Endothelial cell of umbilical vein (primary cell): ENCODE measurements around the gene DEDD. TPM values are rescaled to one million over a fixed set of nuclear protein-coding genes. Genes with fewer than 3 reads are reported as not detected.

Experiments used
- BruUV-seq: library from RNA; stranded (reverse); fragments of 400-500 nt; replicated peaks from 2 replicates; lab custom pipeline; 2021; lab: Mats Ljungman, UMichigan
- CTCF ChIA-PET: fragments of 300-600, 350-600 bp; sonication (Branson Sonifier 250); formaldehyde crosslinking; loops from one replicate; lab custom pipeline; 2021; ENCODE audit warnings: antibody characterized with exemption, inconsistent platforms; lab: Charles Lee
- POLR2A ChIA-PET: fragments of 300-600, 350-600 bp; sonication (Branson Sonifier 250); formaldehyde crosslinking; loops from one replicate; lab custom pipeline; 2021; ENCODE audit warnings: antibody characterized with exemption, inconsistent platforms; lab: Charles Lee
- DNase-seq: peaks from one replicate; pipeline ENCODE4 v3.0.0-alpha.2; 2011; ENCODE audit warnings: low read depth, low spot score
- FAIRE-seq: peaks from 2 replicates; lab custom pipeline; 2011; peaks lifted over from hg19 to GRCh38; lab: Jason Lieb, UNC
- H2AFZ ChIP-seq: 2 replicates; pipeline ENCODE4 v1.6.0; 2012; ENCODE audit warnings: low read depth, low read length, control low read depth, inconsistent platforms
- H3K27ac ChIP-seq: 2 replicates; pipeline ENCODE4 v1.5.1; 2011; ENCODE audit warnings: low read depth, mild to moderate bottlenecking, control low read depth, low read length, moderate library complexity; ENCODE audit not compliant: insufficient read depth
- H3K27me3 ChIP-seq, 2 experiments: 2 replicates each; pipeline versions ENCODE4 v1.6.0 to v1.6.1; 2011; ENCODE audit warnings: low read length in 2 of 2, mixed read lengths in 1 of 2; ENCODE audit not compliant: control insufficient read depth in 2 of 2, insufficient read depth in 2 of 2
- H3K36me3 ChIP-seq, 2 experiments: 2 replicates in 1 of 2; 3 replicates in 1 of 2; pipeline ENCODE4 v1.5.1; 2011; ENCODE audit warnings: low read length in 2 of 2, mild to moderate bottlenecking in 1 of 2, moderate library complexity in 1 of 2; ENCODE audit not compliant: control insufficient read depth in 2 of 2, insufficient read depth in 2 of 2; ENCODE audit errors: extremely low read depth in 1 of 2
- H3K4me1 ChIP-seq: 3 replicates; pipeline ENCODE4 v1.5.1; 2011; ENCODE audit warnings: mild to moderate bottlenecking, low read length; ENCODE audit not compliant: control insufficient read depth, insufficient read depth; ENCODE audit errors: extremely low read depth
- H3K4me2 ChIP-seq: 2 replicates; pipeline ENCODE4 v1.6.1; 2011; ENCODE audit warnings: low read length, control low read depth, mixed read lengths; ENCODE audit not compliant: insufficient read depth
- H3K4me3 ChIP-seq, 3 experiments: fragments of 200-600 bp in 1 of 3; sonication (generic), shearing (Covaris generic) in 1 of 3; replicated peaks in 1 of 3; 2 replicates each; pipeline ENCODE4 v1.5.1; 2011 to 2016; ENCODE audit warnings: control low read depth in 3 of 3, low read length in 3 of 3, mild to moderate bottlenecking in 2 of 3, inconsistent platforms in 1 of 3, low read depth in 1 of 3, moderate library complexity in 1 of 3; ENCODE audit not compliant: insufficient read depth in 1 of 3
- H3K79me2 ChIP-seq: 2 replicates; pipeline ENCODE4 v1.6.0; 2012; ENCODE audit warnings: low read length, inconsistent platforms; ENCODE audit not compliant: control insufficient read depth, insufficient read depth
- H3K9ac ChIP-seq: replicated peaks from 2 replicates; pipeline ENCODE3; 2011; ENCODE audit warnings: low read length, control low read depth; ENCODE audit not compliant: insufficient read depth; ENCODE audit errors: extremely low read depth
- H3K9me1 ChIP-seq: replicated peaks from 3 replicates; pipeline ENCODE4 v1.6.0; 2011; ENCODE audit warnings: mild to moderate bottlenecking, low read length; ENCODE audit not compliant: control insufficient read depth, insufficient read depth; ENCODE audit errors: extremely low read depth
- H3K9me3 ChIP-seq: replicated peaks from 2 replicates; pipeline ENCODE4 v1.5.1; 2012; ENCODE audit warnings: low read length, inconsistent platforms; ENCODE audit not compliant: control insufficient read depth, insufficient read depth
- H4K20me1 ChIP-seq: replicated peaks from 2 replicates; pipeline ENCODE3; 2011; ENCODE audit warnings: mild to moderate bottlenecking, low read length; ENCODE audit not compliant: control insufficient read depth, insufficient read depth; ENCODE audit errors: extremely low read depth
- EZH2 ChIP-seq: IDR thresholded peaks from 2 replicates; pipeline ENCODE4 v1.6.1; 2012; ENCODE audit warnings: borderline replicate concordance, low read depth, mild to moderate bottlenecking, moderate library complexity, low read length, inconsistent platforms; ENCODE audit not compliant: severe bottlenecking
- FOS ChIP-seq: IDR thresholded peaks from 2 replicates; pipeline ENCODE4 v1.6.1; 2011; ENCODE audit warnings: mild to moderate bottlenecking, low read length, moderate library complexity, borderline replicate concordance; ENCODE audit not compliant: insufficient read depth
- GATA2 ChIP-seq: IDR thresholded peaks from 2 replicates; pipeline ENCODE4 v1.7.0; 2011; ENCODE audit warnings: low read depth, mild to moderate bottlenecking, moderate library complexity, mixed read lengths, low read length; ENCODE audit not compliant: insufficient read length, insufficient read depth
- JUN ChIP-seq: IDR thresholded peaks from 2 replicates; pipeline ENCODE4 v1.6.1; 2011; ENCODE audit warnings: borderline replicate concordance, low read depth; ENCODE audit not compliant: insufficient read length, insufficient read depth
- MAX ChIP-seq: IDR thresholded peaks from 2 replicates; pipeline ENCODE4 v1.6.1; 2011; ENCODE audit not compliant: insufficient read depth, insufficient read length
- MYC ChIP-seq: IDR thresholded peaks from one replicate; pipeline ENCODE4 v1.6.1; 2011; ENCODE audit warnings: mild to moderate bottlenecking, low read depth, low read length
- POLR2A ChIP-seq: IDR thresholded peaks from 2 replicates; pipeline ENCODE4 v1.6.1; 2012; ENCODE audit warnings: low read depth, mild to moderate bottlenecking, control low read depth, low read length
- POLR2AphosphoS5 ChIP-seq: IDR thresholded peaks from 2 replicates; pipeline ENCODE4 v1.6.1; 2012; ENCODE audit warnings: low read depth, mild to moderate bottlenecking, control low read depth, low read length, moderate library complexity; ENCODE audit not compliant: insufficient read depth
- dilution Hi-C: fragments of 300-500 bp; cut with MboI; formaldehyde crosslinking; loops from one replicate; pipeline ENCODE4 v1.15.0; 2019; ENCODE audit warnings: low sequenced_read_pairs; ENCODE audit not compliant: extremely low pct_ligation_motif_present
- intact Hi-C: fragments of 100-400 bp; cut with micrococcal nuclease; formaldehyde crosslinking; loops from one replicate; pipeline ENCODE4 v1.10.0; 2022
- polyA plus RNA-seq, 4 experiments: library from polyadenylated mRNA; depleted of rRNA in 3 of 4; stranded (reverse) in 3 of 4; unstranded in 1 of 4; fragments of >200 nt; gene quantifications; 2 replicates each; pipeline versions ENCODE4 v1.2.1 to v1.2.3, GENCODE V29; 2011 to 2012; ENCODE audit warnings: missing spikeins in 1 of 4
- total RNA-seq: library from RNA; stranded (reverse); gene quantifications from 2 replicates; pipeline ENCODE4 v1.2.3, GENCODE V29; 2021
- TF ChIP-seq, protein P1 (sequence below), 2 donors: IDR thresholded peaks; 1 replicate in 1 of 2; 2 replicates in 1 of 2; pipeline ENCODE4 v1.5.1; 2011; ENCODE audit warnings: low read length in 2 of 2, mild to moderate bottlenecking in 2 of 2, moderate library complexity in 2 of 2, control low read depth in 1 of 2, inconsistent platforms in 1 of 2, low read depth in 1 of 2; ENCODE audit not compliant: insufficient read depth in 1 of 2; ENCODE audit errors: extremely low read depth in 1 of 2

DEDD gene
- total and polyA plus RNA-seq, 2 donors (not counting 3 experiments of a cell fraction or from before 2014, with no cell fraction given) = 50.2 to 78.3 TPM

- H3K36me3 ChIP-seq = no peaks in the 10 kb centered on the region
- H3K27me3 ChIP-seq = no peaks in the 10 kb centered on the region
- peaks cover 8% of the 10 kb centered on the region for H3K79me2 ChIP-seq
- ChIA-PET POLR2A (interaction anchor here (0.7 kb wide), 1 partner anchor 13 kb away, joined by 5 read pairs; the partner anchor contains the start of gene PPOX), CTCF (interaction anchor here (1.6 to 2.7 kb wide), 3 partner anchors 14 to 203 kb away, joined by 3 to 10 read pairs (median 6); partner anchors contain the start of gene PPOX)
- H3K9me1 ChIP-seq = no peaks in the 10 kb centered on the region
- intact Hi-C loops (no loop called here), dilution Hi-C loops (no loop called here)
- no peaks in the 10 kb centered on the region for H4K20me1 ChIP-seq
- no peak overlapping the region for H2AFZ ChIP-seq
- H3K27ac ChIP-seq = no peak overlapping the region
- H3K4me1 ChIP-seq = peaks cover 18% of the 10 kb centered on the region
- FAIRE-seq (no peak), DNase-seq (no peak)
- H3K9me3 ChIP-seq = no peaks in the 10 kb centered on the region
- no TSS peak for BruUV-seq
- TF ChIP-seq POLR2AphosphoS5 = no peak
- no peak for TF ChIP-seq MAX
- no peak for TF ChIP-seq GATA2
- TF ChIP-seq FOS = no peak
- TF ChIP-seq POLR2A = no peak
- TF ChIP-seq, protein P1, sequence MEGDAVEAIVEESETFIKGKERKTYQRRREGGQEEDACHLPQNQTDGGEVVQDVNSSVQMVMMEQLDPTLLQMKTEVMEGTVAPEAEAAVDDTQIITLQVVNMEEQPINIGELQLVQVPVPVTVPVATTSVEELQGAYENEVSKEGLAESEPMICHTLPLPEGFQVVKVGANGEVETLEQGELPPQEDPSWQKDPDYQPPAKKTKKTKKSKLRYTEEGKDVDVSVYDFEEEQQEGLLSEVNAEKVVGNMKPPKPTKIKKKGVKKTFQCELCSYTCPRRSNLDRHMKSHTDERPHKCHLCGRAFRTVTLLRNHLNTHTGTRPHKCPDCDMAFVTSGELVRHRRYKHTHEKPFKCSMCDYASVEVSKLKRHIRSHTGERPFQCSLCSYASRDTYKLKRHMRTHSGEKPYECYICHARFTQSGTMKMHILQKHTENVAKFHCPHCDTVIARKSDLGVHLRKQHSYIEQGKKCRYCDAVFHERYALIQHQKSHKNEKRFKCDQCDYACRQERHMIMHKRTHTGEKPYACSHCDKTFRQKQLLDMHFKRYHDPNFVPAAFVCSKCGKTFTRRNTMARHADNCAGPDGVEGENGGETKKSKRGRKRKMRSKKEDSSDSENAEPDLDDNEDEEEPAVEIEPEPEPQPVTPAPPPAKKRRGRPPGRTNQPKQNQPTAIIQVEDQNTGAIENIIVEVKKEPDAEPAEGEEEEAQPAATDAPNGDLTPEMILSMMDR (IDR thresholded peaks at IDR 0.05; ENCODE audit: extremely low read depth in 1 of 2, insufficient read depth in 1 of 2, low read depth in 1 of 2, low read length in 2 of 2) = no peak
- no peak for TF ChIP-seq MYC
- no peak for TF ChIP-seq JUN
- no peak for TF ChIP-seq EZH2
- no peak overlapping the region for H3K9ac ChIP-seq
- no peak overlapping the region for H3K4me3 ChIP-seq
- no peak overlapping the region for H3K4me2 ChIP-seq
These were observed 47.2 kb upstream of the DEDD start for GRCh38 chr1:161179698-161180097.
